ENCODE data around the gene SNX19.

- no peak for TF ChIP-seq REST (IDR thresholded peaks at IDR 0.05; ENCODE audit: insufficient read depth in 1 of 2, low read depth in 2 of 2, low read length in 2 of 2)
- TF ChIP-seq POLR2AphosphoS5 (IDR thresholded peaks at IDR 0.05; ENCODE audit: low read depth, low read length) = no peak
- TF ChIP-seq TAF1 (IDR thresholded peaks at IDR 0.05; ENCODE audit: borderline replicate concordance, insufficient read depth, low read length) = no peak
- TF ChIP-seq SIN3A (IDR thresholded peaks at IDR 0.05; ENCODE audit: borderline replicate concordance, insufficient read depth, low read length) = no peak
These were observed 87.5 kb downstream of the SNX19 start for GRCh38 chr11:130828741-130829140.

All from PFSK-1 (cell line).